Right lobe of liver (tissue), 6 donors: ENCODE results near the gene CBX3. TPM values are rescaled to one million over a fixed set of nuclear protein-coding genes. Genes with fewer than 3 reads are reported as not detected.

ENCODE experiments used
- ATAC-seq, 4 donors: fragments of 200-7000 bp; cut with Tn5 transposase; one replicate each; pipeline ENCODE4 v1.9.1; 2020; ENCODE audit warnings: mild to moderate bottlenecking in 4 of 4, moderate library complexity in 4 of 4
- DNase-seq, 3 donors: peaks; one replicate each; pipeline ENCODE4 v3.0.0-alpha.2; 2020
- H3K27ac ChIP-seq, 3 donors: fragments of 200-600 bp; one replicate each; pipeline ENCODE4 v1.8.0; 2022
- H3K27me3 ChIP-seq, 2 donors: fragments of 200-600 bp; one replicate each; pipeline ENCODE4 v1.8.0; 2022
- H3K36me3 ChIP-seq, 4 donors: fragments of 200-600 bp; sonication (generic) in 1 of 4; one replicate each; pipeline versions ENCODE4 v1.5.1 to v1.8.0; 2017 to 2022; ENCODE audit warnings: control low read depth in 1 of 4
- H3K4me1 ChIP-seq, 4 donors: fragments of 200-600 bp; sonication (generic) in 1 of 4; one replicate each; pipeline versions ENCODE4 v1.5.1 to v1.8.0; 2017 to 2022; ENCODE audit warnings: control low read depth in 1 of 4
- H3K4me3 ChIP-seq, 3 donors: fragments of 200-600 bp; one replicate each; pipeline ENCODE4 v1.8.0; 2022
- H3K9me3 ChIP-seq, 4 donors: fragments of 200-600 bp; sonication (generic) in 1 of 4; one replicate each; pipeline versions ENCODE4 v1.5.1 to v1.8.0; 2017 to 2022; ENCODE audit warnings: control low read depth in 1 of 4
- CTCF ChIP-seq, 4 donors: fragments of 200-600 bp in 3 of 4; fragments of 450-650 bp in 1 of 4; IDR thresholded peaks; one replicate each; pipeline versions ENCODE4 v1.5.1 to v1.8.0; 2016 to 2022; ENCODE audit warnings: antibody characterized with exemption in 4 of 4, mild to moderate bottlenecking in 2 of 4
- POLR2A ChIP-seq: fragments of 450-650 bp; IDR thresholded peaks from one replicate; pipeline ENCODE4 v1.6.1; 2017; ENCODE audit warnings: antibody characterized with exemption, mild to moderate bottlenecking
- WGBS: methylation state at CpG from one replicate; pipeline ENCODE4 v1.1.6; 2018; ENCODE audit warnings: low coverage, low lambda C conversion rate; ENCODE audit not compliant: insufficient coverage; ENCODE audit errors: missing lambda C conversion rate; 5-methylcytosine and 5-hydroxymethylcytosine counted together
- intact Hi-C, 2 donors: fragments of 100-400 bp; cut with DNase I; formaldehyde crosslinking; loops; one replicate each; pipeline versions ENCODE4 v1.11.2 to v1.14.1; 2022
- total RNA-seq, 6 experiments: library from RNA; depleted of rRNA in 2 of 6; stranded (reverse); fragments of >200 nt in 2 of 6; fragmentation: NEBNext Ultra II Directional in 3 of 6; extraction: Animal tissue kit (Norgen Biotek cat#: 25700) in 3 of 6; gene quantifications; one replicate each; pipeline versions ENCODE4 v1.1.0 to v1.2.4, GENCODE V29; 2016 to 2023
- donor health status: DM: no; HTN: yes; CAD: no.
- donor health status: DM: no; HTN: no; CAD: no.
- donor health status: DM: no; HTN: no; CAD: no.
- donor health status: DM: no; HTN: yes; CAD: no.
- donor health status: DM: no; HTN: yes; CAD: no.

Gene CBX3
- total RNA-seq, 6 experiments from 2014 or later: 26.4 to 42.1 (median 40.5) TPM

- H3K4me1 ChIP-seq: peaks cover 0 to 62% (median 22%) of the 10 kb centered on the region in 4 donors
- H3K36me3 ChIP-seq: peaks cover 27 to 78% (median 55%) of the 10 kb centered on the region in 4 donors
- H3K9me3 ChIP-seq: no peaks in the 10 kb centered on the region
- TF ChIP-seq POLR2A (no peak), CTCF (IDR thresholded peaks at IDR 0.05) (no peak)
- no peaks in the 10 kb centered on the region for H3K27me3 ChIP-seq
- intact Hi-C loops: no loop called here
- DNase-seq (no peak), ATAC-seq (no peak)
- WGBS: 71% methylated on average over 5 of the region's 5 CpGs
- no peak overlapping the region for H3K4me3 ChIP-seq
- no peak overlapping the region for H3K27ac ChIP-seq
Observed at GRCh38 chr7:26195182-26195581, 6.4 kb upstream of the CBX3 start.

GRCh38 chr7:26195867-26196657 is 5.5 kb upstream of the CBX3 start:
- H3K36me3 ChIP-seq: peaks cover 23 to 69% (median 49%) of the 10 kb centered on the region in 4 donors
- intact Hi-C loops: no loop called here
- ATAC-seq (no peak), DNase-seq (no peak)
- H3K27ac ChIP-seq: no peak overlapping the region
- H3K4me1 ChIP-seq: peaks cover 0 to 62% (median 22%) of the 10 kb centered on the region in 4 donors
- TF ChIP-seq CTCF (IDR thresholded peaks at IDR 0.05) (no peak), POLR2A (no peak)
- H3K4me3 ChIP-seq: no peak overlapping the region
- WGBS: 47% methylated on average over 10 of the region's 10 CpGs
- H3K9me3 ChIP-seq: no peaks in the 10 kb centered on the region
- H3K27me3 ChIP-seq: no peaks in the 10 kb centered on the region

- peak overlapping the region; percentile 83 to 88 (median 88) for H3K4me3 ChIP-seq
- no peaks in the 10 kb centered on the region for H3K9me3 ChIP-seq
- H3K4me1 ChIP-seq: peaks cover 0 to 57% (median 22%) of the 10 kb centered on the region in 4 donors
- ATAC-seq (no peak), DNase-seq (no peak)
- H3K27me3 ChIP-seq: no peaks in the 10 kb centered on the region
- intact Hi-C loops: no loop called here
- H3K27ac ChIP-seq: peak overlapping the region in 1 of 3 donors; percentile 100
- 14% methylated on average over 5 of the region's 5 CpGs for WGBS
- TF ChIP-seq POLR2A (no peak), CTCF (IDR thresholded peaks at IDR 0.05) (no peak)
- H3K36me3 ChIP-seq: peaks cover 10 to 55% (median 39%) of the 10 kb centered on the region in 4 donors
Observed at GRCh38 chr7:26197153-26198115, 4.1 kb upstream of the CBX3 start.

- Histone ChIP-seq H3K4me3 (peak overlapping the region; percentile 83 to 88 (median 88)), H3K27me3 (no peaks in the 10 kb centered on the region), H3K36me3 (peaks cover 9 to 47% (median 33%) of the 10 kb centered on the region in 4 donors), H3K9me3 (no peaks in the 10 kb centered on the region), H3K27ac (peak overlapping the region; percentile 97 to 100 (median 100)), H3K4me1 (peaks cover 0 to 56% (median 18%) of the 10 kb centered on the region in 4 donors)
- TF ChIP-seq CTCF (IDR thresholded peaks at IDR 0.05) (peak; percentile 64 to 75 (median 72)), POLR2A (no peak)
- ATAC-seq: no peak
- whole genome bisulfite sequencing: under 1% methylated on average over 6 of the region's 6 CpGs
- DNase-seq: no peak
- intact Hi-C loops: no loop called here
Observed at GRCh38 chr7:26198133-26198780, 3.3 kb upstream of the CBX3 start.
